Epithelial cell of esophagus (primary cell): ENCODE results near the gene MIF4GD.

ENCODE experiments used
- DNase-seq: peaks from one replicate; pipeline ENCODE4 v3.0.0; 2010; ENCODE audit warnings: low read depth
- H3K4me3 ChIP-seq: 2 replicates; pipeline ENCODE4 v1.5.1; 2011; ENCODE audit warnings: mild to moderate bottlenecking, low read length, control low read depth
- CTCF ChIP-seq: IDR thresholded peaks from 2 replicates; pipeline ENCODE4 v1.5.1; 2011; ENCODE audit warnings: low read depth, mild to moderate bottlenecking, low read length, control low read depth, inconsistent platforms; ENCODE audit not compliant: insufficient read depth; ENCODE audit errors: missing control alignments

Gene MIF4GD

GRCh38 chr17:75231071-75231470 is 40.0 kb downstream of the MIF4GD start:
- DNase-seq = no peak
- no peak for TF ChIP-seq CTCF
- no peak overlapping the region for H3K4me3 ChIP-seq

DNA sequence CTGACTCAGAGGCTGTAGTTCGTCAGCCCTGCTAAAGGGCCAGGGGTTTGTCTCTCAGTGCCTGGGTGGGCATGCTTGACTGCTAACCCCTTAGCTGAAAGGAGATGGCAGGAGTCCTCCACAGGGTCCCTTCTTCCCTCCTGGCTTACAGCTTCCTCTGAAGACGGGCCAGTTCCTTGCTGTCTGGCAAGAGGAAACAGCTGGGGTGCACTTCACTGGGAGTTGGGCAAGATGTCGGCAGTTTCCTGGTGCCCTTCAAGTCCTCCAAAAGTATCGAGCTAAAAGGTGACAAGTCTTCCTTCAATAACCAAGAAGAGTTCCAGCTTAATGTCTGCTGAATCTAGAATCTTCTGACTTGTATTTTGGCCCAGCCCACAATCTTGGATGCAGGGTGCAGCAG is 42.2 kb downstream of the MIF4GD start:
- TF ChIP-seq CTCF = no peak
- no peak overlapping the region for H3K4me3 ChIP-seq
- DNase-seq = no peak

- no peak for TF ChIP-seq CTCF
- DNase-seq = no peak
- H3K4me3 ChIP-seq = no peak overlapping the region
These were observed 42.7 kb downstream of the MIF4GD start for GRCh38 chr17:75228305-75228704.

GRCh38 chr17:75227729-75228128 is 43.3 kb downstream of the MIF4GD start:
- no peak overlapping the region for H3K4me3 ChIP-seq
- TF ChIP-seq CTCF = no peak
- DNase-seq = no peak

GRCh38 chr17:75225016-75225415 is 46.0 kb downstream of the MIF4GD start:
- no peak for DNase-seq
- H3K4me3 ChIP-seq = no peak overlapping the region
- TF ChIP-seq CTCF = no peak

GRCh38 chr17:75219815-75220214 is 51.2 kb downstream of the MIF4GD start:
- H3K4me3 ChIP-seq = no peak overlapping the region
- DNase-seq = no peak
- TF ChIP-seq CTCF = no peak

DNA sequence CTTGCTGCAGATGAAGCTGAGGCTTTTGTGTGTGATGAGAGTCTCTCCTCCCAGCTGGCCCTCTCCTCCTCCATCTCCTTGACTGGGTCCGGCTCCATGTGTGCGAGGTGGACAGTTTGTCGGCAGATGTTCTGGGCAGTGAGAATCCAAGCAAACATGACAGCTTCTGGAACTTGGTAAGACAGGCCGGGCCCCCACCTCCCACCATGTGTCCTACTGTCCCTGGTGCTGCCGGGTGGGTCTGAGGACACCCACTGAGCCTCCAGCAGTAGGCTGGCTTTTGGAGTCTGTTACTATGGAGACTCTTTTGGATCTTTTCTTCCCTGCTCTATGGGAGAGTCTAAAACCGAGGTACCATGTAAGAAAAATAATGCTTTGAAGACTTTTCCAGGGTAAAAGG is 52.9 kb downstream of the MIF4GD start:
- TF ChIP-seq CTCF = no peak
- DNase-seq = no peak
- H3K4me3 ChIP-seq = no peak overlapping the region
